Stomach (tissue), 4 donors: ENCODE measurements around the gene ACP5.

Experiments
- CTCF ChIP-seq, 7 experiments: fragments of 450-650 bp in 4 of 7; fragments of 200-600 bp in 3 of 7; sonication (generic) in 3 of 7; IDR thresholded peaks; one replicate each; pipeline ENCODE4 v1.5.1; 2016 to 2019; ENCODE audit warnings: antibody characterized with exemption in 7 of 7, control low read depth in 2 of 7, mild to moderate bottlenecking in 1 of 7
- EP300 ChIP-seq: sonication (generic); formaldehyde crosslinking; IDR thresholded peaks from one replicate; pipeline ENCODE4 v1.6.1; 2017; ENCODE audit warnings: antibody characterized with exemption
- POLR2A ChIP-seq, 4 donors: fragments of 450-650 bp; IDR thresholded peaks; one replicate each; pipeline ENCODE4 v1.6.1; 2016; ENCODE audit warnings: antibody characterized with exemption in 4 of 4, control low read depth in 2 of 4, mild to moderate bottlenecking in 1 of 4, moderate library complexity in 1 of 4

GRCh38 chr19:11555246-11555645 lies 22.2 kb downstream of the ACP5 start:
- no peak for TF ChIP-seq CTCF (IDR thresholded peaks at IDR 0.05)
- no peak for TF ChIP-seq EP300
- TF ChIP-seq POLR2A (IDR thresholded peaks at IDR 0.05): no peak
